ENCODE data around the gene HPS1.
"Not testable (repeated sequence)": the region's sequence is repeated elsewhere in the genome, so short reads cannot be mapped to it uniquely, and the experiment has no call there.

The HPS1 gene

DNA sequence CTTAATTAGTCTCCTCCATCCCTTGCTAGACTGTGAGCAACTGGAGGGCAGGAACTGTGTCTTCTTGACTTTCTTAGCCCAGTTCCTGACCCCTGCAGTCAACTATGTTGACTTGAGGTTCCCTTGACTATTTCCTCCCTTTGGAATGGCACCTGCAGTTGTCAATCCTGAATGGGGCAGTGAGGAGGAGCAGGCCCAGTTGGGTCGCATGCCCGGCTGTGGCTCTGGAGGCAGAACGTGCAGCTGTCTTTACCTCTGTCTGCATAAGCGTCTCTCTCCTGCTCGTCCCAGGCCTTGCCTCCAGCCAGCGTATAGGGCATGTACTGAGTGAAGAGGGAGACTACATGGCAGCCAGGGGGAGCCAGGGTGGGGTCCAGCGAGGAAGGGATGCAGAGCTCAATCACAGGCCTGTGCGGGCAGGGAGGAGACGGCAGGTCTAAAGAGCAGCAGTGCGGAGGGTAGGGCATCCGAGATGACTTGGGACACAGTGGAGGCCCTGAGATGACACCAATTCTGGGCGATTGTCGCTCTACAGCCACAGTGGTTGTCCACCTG lies 58.6 kb downstream of the HPS1 start:
- no peak for DNase-seq

DNA sequence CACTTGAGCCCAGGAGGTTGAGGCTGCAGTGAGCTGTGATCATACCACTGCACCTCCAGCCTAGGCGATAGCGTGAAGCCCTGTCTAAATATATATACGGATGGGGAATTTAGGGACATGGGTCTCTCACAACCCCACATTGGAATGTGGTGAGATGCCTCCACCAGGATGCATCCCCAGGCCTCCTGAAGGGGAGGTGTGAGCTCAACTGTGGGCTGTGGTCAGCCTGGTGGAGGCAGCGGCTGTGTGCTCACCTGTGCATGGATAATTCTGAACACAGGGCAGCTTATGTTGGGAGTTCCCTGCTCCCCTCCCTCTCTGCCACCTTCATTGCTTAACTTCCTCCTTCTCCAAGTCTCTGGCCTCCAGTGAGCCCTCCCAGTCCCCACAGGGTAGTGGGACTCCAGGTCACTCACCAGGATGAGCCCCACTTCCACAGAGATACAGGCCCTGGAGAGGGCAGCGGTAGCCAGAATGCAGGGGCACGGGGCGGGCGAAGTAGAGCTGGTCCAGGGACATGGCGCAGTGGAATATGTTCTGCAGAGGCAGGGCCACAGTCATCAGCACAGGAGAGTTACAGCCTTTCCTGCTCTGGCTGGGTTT lies 62.1 kb downstream of the HPS1 start:
- DNase-seq: no peak

DNA sequence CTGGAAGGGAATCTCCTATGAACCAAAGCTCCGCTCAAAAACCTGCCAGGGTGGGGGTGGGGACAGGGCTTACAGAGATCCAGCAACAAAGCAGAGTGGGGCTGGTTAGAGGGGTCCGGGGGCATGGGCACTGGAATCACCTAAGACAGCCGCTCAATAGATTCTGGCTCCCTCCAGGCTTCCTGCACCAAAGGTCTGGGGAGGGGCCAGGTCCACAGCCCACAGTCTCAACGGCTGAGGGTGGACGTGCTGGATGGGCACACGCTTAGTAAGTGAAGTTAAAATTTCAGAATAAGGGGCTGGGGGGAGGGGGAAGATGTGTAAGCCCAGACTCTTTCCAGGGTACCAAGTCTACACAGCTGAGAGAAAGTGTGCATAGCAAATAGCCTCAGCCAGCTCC lies 62.9 kb downstream of the HPS1 start:
- DNase-seq: no peak

DNA sequence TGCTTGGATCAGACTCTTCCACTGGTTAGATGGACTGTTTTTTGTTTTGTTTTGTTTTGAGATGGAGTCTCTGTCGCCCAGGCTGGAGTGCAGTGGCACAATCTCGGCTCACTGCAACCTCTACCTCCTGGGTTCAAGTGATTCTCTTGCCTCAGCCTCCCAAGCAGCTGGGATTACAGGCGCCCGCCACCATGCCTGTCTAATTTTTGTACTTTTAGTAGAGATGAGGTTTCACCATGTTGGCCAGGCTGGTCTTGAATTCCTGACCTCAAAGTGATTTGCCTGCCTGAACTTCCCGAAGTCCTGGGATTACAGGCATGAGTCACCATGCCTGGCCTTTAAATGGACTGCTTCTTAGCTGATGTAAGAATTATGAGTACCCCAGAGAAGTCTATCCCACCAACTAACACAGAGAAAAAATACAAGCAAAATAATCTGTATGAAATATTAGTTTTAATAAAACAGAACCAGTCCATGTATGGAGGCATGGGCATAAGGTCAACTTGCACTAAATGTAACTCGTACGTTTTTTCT lies 63.5 kb downstream of the HPS1 start:
- DNase-seq: not testable (repeated sequence)

DNA sequence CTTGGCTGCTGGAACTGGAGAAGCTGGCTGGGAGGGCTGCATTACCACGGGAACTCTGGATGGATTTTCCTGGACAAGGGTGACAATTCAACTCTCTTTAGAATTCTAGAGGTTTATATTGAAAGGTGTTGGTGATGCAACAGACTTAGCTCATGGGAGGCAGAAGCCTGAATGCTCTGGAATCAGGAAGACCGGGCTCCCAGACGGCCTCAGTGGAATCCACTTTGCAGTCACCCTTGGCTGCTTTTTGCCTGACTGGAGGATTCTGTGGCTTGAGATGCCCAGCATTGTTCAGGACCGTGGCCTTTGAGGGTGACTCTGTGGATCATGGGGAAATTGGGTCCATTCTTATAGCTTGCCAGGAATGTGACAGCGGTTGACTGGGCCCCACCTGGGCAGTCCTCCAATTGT lies 64.0 kb downstream of the HPS1 start:
- DNase-seq: no peak

DNA sequence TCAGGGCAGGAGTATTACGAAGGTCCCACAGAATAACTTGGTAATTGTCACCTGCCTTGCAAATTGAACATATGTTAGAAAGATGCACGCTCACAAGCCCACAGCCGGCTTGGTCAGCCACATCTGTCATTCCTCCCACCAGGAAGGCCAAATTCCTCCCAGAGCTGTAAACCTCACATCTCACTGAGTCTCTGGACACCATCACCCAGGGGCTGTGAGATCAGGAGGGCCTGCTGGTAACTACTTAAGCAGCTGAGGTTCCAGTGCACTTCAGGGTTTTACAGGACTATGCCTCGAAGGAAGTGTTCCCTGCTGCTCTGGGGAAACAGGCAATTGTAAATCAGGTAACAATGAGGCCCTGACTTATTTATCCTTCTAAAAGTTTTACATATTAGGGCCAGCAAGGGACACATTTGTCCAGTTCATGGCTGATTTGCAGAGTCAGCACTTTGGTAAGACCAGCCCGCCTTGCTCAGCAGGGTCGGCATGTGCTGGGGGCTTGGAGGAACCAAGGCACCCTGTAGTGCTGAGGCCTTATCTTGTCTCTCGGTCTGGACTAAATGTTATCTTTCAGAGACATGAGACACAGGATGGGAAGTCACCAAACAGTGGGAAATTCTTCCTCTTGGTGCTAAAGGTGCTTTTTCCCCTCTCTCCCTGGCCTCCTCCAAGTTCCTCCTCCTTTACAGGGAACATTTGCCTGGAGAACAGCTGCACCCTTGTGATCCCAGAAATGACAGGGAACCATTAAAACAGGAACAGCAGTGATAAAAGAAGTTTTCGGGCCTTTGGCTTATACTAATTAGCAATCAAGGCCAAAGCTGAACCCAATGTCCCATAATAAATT lies 66.0 kb downstream of the HPS1 start:
- no peak for DNase-seq

DNA sequence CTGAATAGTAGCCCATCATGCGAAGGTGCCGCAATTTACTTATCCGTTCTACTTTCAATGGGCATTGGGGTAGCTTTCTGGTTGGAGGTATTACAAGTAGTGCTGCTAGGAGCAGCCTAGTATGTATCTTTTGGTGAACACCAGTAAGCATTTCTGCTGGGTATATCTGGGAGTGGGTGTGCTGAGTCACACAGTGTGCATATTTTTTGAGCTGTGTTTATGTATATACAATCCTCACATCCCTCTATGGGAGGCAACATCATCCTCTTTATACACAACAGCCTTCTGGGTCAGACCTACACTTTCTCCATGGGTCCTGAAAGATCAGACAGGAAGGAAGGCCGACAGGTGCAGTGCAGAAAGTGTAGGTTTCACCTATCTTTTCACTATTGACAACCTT lies 68.0 kb downstream of the HPS1 start:
- DNase-seq: no peak

DNA sequence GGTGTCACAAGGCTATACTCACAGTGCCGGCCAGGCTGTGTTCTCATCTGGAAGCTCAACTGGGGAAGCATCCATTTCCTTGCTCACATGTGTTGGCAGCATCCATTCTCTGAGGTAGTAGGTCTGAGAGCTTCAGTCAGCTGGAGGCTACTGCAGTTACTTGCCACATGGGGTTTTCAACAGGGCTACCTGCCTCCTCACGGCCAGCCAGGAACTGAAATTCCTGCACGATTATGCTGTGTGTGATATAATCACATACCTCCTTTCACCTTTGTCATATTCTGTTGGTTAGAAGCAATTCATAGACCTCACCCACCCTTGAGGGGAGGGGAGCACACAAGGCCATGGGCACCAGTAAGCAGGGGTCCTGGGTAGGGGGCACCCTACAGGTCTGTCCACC lies 69.2 kb downstream of the HPS1 start:
- no peak for DNase-seq

DNA sequence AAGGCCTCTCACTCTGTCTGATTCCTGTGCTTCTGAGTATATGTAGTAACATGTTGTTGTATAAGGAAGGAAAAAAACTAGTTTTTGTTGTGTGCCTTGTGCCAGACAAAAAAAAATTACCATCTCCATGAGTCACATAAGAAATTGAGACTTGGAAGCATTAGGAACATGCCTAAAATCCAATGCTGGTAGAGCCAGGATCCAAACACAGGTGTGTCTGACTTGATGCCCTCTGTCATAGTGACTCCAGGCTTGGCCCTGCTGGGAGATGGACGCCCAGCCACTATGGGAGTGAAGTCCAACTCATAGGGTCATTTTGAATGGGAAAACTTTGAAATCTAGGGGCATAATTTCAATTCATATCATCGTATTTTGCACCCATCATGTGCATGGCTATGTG lies 69.7 kb downstream of the HPS1 start:
- no peak for DNase-seq

DNA sequence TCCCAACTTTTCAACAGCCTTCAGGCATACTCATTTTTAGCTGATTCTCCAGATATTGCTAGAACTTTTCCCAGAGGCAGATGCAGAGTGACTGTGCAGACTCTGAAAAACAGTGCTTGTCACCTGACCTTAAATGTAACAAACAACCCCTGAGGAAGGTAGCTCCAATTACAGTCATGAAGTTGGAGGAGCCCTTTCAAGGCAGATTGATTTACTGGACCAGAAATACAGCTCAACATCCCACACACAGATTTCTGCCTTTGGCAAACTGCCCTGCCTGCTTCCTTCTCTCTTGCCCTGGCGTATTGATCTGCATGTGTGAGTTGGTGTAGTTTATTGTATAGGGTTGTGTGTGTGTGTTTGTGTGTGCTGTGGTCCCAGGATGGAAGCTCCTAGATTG lies 70.2 kb downstream of the HPS1 start:
- no peak for DNase-seq

DNA sequence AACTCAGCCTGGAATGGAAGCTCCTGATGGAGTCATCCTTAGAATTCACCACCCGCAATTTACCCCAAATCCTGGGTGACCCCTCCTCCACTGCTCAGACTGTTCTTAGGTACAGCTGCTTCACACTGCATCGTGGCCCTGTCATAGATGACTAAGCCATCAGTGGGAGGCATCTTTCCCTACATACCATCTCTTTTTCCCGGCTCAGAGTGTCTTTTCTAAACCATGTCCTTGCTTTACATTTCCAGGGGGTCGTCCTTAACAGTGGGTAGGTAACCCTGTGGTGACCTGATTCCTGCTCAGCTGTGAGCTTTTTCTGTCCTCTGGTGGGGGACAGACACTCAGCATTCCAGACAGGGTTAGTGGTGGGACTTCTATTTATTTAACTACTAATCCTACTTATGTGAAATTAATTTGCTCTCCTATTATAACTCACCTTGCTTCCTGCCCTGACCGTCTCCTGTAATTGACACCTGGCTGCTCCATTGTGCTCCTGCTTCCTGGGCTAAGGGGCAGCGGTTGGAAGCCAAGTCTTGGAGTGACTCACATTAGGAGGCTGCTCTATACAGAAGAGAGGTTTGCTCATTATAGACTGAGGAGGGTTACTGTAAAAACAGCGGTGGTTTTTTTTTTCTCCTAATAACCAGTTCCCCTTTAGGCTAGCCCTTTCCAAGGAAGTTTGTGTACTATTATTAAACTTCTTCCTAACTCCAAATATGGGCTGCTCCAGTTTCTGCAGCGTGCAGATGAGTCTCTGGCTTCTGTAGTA lies 72.3 kb downstream of the HPS1 start:
- DNase-seq: peak in 1 of 2 experiments; percentile 24

DNA sequence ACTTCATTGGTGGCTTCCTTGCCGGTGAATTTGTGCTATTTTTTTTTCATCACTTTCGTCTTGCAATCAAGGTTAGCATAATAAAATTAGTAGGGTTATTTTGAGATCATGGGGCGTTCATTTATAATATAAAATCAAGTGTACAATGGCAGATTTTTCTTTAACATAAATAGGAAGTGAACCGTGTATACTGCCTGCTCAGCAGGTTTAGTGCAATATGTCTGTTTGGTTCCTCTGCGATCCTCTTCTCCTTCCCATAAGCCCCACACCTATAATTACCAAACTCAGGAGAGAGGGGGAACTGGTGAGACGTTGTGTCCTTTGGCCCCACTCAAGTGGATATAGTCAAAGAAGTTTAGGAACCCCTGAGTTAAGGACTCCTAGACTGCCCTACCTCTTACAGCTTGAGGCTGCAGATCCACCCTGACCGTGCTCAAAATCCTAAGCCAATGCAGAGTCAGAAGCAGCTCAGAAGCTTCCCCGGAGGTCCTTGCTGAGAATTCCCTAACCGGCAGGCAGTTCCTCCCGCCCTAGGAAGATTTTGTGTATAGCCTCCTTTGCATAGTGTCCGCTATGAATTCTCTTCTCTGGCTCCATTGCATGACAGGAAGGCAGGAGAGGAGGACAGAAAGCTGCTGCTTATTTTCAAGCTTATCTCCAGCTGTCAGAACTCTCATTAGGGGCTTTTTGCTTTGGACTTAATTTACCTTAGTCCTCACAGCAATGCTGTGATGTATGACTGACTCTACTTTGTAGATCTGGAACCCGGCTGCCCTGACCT lies 73.3 kb downstream of the HPS1 start:
- DNase-seq: no peak

DNA sequence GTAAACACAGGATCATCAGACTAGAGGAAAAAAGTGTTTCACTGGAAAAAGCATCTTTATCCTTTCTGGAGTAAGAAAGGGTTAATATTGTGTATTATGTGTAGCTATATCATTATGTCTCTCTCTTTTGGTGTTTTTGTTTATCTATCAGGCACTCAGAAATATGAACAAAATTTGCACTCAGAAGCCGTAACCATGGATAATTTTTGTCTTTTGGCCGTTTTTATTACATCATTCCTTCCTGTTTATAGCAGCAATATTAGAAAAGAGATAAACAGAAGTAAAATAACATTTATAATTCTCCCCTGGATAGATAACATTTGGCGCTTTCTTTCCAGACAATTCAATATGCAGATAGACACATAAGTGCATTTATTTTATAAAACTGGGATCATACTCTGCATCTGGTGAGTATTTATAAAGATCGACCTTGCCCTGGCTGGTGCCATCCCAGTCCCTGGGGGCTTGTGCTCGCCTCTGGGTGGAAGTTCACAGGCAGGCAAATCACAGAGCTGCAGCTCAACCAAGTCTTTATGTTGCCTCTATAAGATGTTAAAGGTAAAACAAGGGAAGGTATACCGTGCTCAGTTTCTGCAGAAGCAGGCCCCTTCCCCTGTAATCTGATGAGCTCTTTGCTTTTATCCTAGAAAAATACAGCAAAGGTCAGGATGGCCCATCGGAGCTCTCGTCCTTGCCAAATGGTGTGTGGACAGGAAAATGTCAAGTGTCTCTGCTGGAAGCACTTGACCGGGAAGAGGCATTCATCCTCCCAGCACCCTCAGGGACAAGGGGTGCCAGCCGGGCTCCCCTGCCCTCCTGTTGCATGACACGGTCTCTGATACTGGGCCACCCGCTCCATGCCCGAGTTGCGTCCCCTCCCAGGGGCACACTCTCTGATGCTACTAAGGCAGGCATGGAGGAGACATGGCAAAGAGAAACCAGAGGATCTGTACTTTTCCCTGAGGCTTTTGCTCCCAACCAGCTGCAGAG lies 75.6 kb downstream of the HPS1 start:
- DNase-seq: peak; percentile 33 to 46

DNA sequence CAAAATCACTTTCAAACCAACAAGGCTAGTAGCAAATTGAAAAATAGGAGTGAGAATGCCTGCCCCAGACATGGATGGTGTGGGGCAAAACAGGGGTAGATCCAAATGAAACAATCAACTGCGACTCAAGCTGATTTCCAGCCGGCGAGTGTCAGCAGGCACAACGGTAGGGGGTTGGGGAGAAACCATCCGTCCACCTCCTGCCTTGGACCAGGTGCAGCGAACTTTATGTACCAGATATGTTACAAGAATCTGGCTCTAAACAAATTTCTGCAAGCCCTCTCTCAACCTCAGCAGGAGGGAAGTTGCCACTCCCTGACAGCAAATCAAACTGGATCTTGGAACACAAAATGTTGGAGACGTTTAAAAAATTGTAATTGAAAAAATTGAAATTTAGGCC lies 76.9 kb downstream of the HPS1 start:
- DNase-seq: no peak

DNA sequence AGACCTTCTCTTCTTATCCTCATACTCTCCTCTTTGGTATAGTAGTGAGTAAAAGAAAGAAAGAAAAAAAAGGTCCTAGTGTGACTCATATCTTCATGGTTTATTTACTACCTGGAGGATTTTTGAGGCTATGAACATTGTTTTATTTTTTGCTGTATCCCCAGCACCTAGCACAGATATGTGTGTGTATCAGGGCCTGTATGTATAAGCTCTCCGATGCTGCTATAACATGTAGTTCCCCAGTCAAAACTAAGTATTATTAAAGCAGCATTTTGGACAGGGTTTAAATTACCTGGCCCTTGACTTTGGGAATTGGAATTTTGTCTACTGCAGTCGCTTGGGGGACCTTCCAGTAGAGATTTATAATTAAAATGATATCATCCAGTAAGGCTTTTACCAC lies 78.1 kb downstream of the HPS1 start:
- DNase-seq: no peak

DNA sequence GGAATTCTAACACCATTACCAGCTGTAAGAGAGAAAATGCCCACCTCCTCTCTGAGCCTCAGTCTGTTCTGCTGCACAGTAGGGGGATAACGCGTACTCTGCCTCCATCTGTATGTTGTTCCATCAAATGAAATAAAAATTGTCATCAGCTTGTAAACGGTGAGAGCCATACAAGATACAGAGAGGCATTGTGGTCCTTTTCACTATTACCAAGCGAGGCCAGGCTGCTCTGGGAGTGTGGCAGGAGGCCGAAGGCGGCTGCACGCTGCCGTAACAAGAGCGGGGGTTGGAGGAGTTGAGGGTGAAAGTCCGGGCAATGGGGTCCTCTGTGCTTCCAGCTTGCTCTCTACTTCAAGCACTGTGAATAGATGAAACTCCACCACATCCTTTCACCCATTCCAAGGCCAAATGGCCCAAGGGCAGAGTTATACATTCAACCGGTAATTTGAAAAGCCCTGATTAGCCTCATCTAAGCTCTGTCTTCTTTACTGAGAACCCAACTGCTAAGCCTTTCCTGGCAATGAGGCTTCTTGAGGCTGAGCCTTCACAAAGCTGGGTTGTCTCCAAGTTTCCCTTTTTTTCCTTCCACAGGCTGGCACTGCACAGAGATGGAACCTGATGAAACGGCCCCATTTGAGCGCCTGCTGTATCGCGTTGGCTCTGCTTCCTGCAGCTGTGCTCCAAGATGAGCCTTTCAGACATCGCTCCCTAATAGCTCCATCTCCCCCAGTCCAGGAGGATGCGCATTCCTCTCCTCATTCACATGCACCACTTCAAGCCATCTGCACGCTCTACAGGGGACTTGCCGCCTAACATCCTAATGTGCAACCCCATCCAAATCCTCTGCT lies 78.9 kb downstream of the HPS1 start:
- no peak for DNase-seq
